SIG-M5 (cell line): ENCODE measurements around the gene PAPSS1.
"Not testable (repeated sequence)": the region's sequence is repeated elsewhere in the genome, so short reads cannot be mapped to it uniquely, and the experiment has no call there.

ENCODE experiments used
- DNase-seq: peaks from one replicate; lab custom pipeline; 2025; lab: John Stamatoyannopoulos, UW

Gene PAPSS1

GRCh38 chr4:107689912-107690587 lies 30.0 kb downstream of the PAPSS1 start:
- DNase-seq, result no peak

GRCh38 chr4:107688421-107688820 lies 31.6 kb downstream of the PAPSS1 start:
- no peak for DNase-seq

GRCh38 chr4:107685740-107686139 lies 34.3 kb downstream of the PAPSS1 start:
- DNase-seq, result no peak

GRCh38 chr4:107683873-107684272 lies 36.2 kb downstream of the PAPSS1 start:
- DNase-seq, result no peak

- no peak for DNase-seq
Measured at GRCh38 chr4:107682306-107682705, 37.7 kb downstream of the PAPSS1 start.

GRCh38 chr4:107669068-107669467 lies 51.0 kb downstream of the PAPSS1 start:
- no peak for DNase-seq

- no peak for DNase-seq
Measured at GRCh38 chr4:107666134-107666533, 53.9 kb downstream of the PAPSS1 start.

GRCh38 chr4:107665001-107665400 lies 55.0 kb downstream of the PAPSS1 start:
- no peak for DNase-seq

GRCh38 chr4:107658400-107659336 lies 61.4 kb downstream of the PAPSS1 start:
- peak; percentile 16 for DNase-seq

GRCh38 chr4:107655289-107655688 lies 64.7 kb downstream of the PAPSS1 start:
- no peak for DNase-seq

GRCh38 chr4:107654694-107655093 lies 65.3 kb downstream of the PAPSS1 start:
- no peak for DNase-seq

- not testable (repeated sequence) for DNase-seq
Measured at GRCh38 chr4:107651408-107651807, 68.6 kb downstream of the PAPSS1 start.

- no peak for DNase-seq
Measured at GRCh38 chr4:107650251-107650650, 69.8 kb downstream of the PAPSS1 start.

- DNase-seq, result no peak
Measured at GRCh38 chr4:107648178-107648991, 71.6 kb downstream of the PAPSS1 start.

- DNase-seq, result no peak
Measured at GRCh38 chr4:107647591-107647990, 72.4 kb downstream of the PAPSS1 start.

- no peak for DNase-seq
Measured at GRCh38 chr4:107645604-107646003, 74.4 kb downstream of the PAPSS1 start.

GRCh38 chr4:107643021-107643420 lies 77.0 kb downstream of the PAPSS1 start:
- DNase-seq, result no peak

GRCh38 chr4:107640878-107641277 lies 79.2 kb downstream of the PAPSS1 start:
- DNase-seq, result no peak

- DNase-seq, result no peak
Measured at GRCh38 chr4:107640197-107640596, 79.8 kb downstream of the PAPSS1 start.

GRCh38 chr4:107635735-107636134 lies 84.3 kb downstream of the PAPSS1 start:
- DNase-seq, result no peak

- no peak for DNase-seq
Measured at GRCh38 chr4:107631560-107631959, 88.5 kb downstream of the PAPSS1 start.

GRCh38 chr4:107630185-107630705 lies 89.8 kb downstream of the PAPSS1 start:
- no peak for DNase-seq
